Measurements from ENCODE around the gene TPRG1L.

The TPRG1L gene

DNA sequence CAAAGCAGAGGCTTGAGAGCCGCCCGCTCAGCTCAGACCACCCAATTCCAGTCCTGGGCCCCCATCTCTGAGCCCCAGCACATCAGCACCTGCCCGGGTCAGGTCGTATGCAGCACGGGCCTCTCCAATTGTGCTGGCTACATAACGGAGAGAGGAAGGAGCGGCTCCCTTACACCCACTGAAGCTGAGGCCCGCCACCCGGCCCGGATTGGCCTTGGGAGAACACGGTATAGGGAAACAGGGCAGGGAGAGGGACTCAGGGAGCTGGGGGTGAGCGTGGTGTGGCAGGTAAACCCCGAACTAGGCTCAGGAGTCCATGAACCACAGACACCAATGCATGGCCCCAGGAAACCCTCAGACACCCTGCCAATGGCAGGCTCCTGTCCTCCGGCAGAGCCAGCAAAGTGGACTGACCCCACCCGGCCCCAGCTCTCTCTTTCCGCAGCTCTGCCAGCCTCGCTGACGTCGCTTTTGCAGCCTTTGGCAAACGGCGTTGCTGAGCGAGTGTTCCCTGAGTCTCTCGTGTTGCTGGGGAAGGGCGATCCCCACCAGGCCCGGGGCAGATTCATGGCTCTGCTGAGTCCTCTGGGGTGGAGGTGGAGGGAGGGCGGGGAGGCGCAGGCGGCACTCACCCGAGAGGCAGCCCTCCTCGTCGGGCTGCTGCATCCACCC is 30.0 kb upstream of the TPRG1L start:
- DNase-seq, result no peak

DNA sequence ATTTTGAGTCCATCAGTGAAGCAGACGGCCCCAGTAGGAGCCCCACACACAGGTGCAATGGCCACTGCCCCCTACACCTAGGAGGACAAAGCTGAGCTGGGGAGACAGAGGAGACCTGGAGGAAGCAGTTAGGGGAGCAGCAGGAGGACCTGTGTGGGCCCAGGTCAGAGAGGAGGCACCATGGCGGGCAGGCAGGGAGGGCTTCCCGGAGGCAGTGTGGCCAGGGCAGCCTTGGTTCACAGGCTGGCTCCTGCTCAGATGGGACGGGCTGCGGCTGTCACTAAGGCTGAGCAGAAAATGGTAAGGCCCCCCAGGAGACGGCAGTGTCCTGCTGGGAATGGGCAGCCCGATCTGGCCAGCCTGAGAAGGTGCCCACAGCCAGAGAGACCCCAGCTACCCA is 28.9 kb upstream of the TPRG1L start:
- no peak for DNase-seq

DNA sequence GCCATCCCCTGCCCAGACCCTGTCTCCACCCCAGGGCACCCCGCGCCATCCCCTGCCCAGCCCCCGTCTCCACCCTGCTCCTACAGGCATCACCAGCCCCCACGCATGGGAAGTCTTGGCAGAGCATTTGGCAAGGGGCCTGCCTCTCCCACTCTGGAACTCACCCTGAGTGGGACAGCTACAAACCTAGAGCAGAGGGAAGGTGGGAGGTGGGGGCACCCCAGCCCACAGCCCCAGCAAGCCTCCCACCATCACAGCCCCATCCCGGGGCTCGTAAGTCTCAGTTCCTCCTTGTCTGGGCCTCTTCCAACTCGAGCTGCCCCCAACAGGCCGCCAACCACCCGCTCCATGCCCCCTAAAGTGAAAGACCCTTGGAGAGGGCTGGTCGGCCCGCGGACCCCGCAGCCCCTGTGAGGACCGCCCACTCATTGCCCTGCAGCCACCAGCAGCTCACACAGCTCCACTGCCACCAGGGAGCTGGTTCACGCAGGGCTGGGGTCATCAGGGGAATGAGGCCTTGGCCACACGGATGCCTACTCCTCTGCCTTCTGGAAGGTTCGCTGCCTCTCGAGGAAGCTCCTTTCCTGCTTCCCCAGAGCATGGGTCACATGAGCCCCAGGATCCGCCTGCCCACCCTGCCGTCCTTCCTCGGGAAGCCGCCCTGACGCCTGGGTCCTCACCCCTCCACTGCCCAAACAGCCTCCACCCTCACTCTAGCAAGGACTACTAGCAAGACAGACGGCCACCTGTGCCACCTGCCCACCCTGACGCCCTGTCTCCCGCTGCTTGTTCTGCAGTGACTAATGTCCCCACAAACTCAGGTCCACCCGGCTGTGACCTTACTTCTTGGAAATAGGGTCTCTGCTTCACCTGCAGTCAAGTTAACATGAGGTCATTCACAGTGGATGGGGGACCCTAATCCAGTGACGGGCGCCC is 27.9 kb upstream of the TPRG1L start:
- no peak for DNase-seq

DNA sequence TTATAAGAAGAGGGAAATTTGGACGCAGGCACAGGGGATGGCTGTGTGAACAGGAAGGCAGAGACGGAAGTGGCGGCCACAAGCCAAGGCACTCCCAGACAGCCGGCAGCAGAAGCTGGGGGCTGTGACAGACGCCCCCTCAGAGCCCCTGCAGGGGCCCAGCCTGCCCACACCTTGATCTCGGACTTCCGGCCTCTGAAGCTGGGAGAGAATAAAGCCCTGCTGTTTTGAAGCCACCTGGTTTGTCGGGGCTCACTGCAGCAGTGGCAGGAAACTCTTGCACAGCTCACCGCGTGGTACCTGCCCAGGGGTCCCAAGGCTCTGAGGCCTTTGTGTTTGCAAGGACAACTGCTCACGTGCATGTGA is 27.2 kb upstream of the TPRG1L start:
- no peak for DNase-seq

DNA sequence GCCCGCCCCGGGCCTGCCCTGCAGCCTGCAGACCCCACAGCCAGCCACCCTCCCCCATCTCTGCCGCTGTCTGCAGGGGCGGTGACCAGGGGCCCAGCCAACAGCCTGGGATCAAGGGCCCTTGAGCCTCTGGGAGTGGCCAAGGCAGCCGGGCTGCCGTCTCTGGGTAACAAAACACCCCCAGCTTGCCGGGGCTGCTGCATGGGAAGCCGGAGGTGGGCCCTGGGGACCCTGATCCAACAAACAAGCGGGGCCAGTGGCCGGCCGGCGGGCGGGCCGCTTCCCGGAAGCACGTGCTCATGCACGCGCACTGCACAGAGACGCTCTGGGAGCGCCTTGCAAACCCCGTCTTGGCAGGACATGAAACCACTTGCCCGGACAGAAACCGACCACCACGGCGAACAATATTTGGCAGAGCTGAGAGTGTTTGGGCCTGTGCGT is 26.7 kb upstream of the TPRG1L start:
- DNase-seq, result peak; percentile 83

DNA sequence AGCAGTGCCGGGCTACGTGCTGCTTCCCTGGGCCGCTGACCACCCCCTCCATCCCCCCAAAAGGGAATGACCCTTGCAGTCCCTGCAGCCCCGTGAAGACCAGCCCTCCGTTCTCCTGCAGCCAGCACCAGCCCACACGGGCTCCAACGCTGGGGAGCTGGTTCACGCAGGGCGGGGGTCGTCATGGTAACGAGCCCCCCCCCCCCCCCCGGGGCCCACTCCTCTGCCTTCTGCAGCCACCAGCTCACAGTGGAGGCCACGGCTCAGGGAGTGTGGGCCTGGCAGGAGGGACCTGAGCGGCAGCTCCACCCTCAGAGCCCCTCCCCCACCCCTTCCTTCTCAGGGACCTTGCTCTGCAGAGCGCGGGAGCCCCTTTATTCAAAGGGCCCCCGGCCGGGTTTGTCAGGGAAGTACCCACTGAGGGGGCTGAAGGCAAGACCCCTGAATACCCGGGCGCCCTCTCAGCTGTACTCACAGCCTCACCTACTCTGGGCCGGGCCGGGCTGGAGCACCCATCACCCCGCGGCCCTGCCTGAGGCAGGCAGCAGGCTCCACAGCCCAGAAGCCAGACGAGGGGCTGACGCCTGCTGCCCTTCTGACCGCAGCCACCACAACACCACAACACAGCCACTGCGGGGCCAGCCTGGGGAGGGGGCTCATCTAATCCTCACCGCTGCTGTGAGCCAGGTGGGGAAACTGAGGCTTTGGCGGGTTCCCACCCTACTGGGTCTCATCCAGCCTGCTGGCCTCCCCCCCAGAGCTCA is 26.1 kb upstream of the TPRG1L start:
- peak; percentile 86 for DNase-seq

DNA sequence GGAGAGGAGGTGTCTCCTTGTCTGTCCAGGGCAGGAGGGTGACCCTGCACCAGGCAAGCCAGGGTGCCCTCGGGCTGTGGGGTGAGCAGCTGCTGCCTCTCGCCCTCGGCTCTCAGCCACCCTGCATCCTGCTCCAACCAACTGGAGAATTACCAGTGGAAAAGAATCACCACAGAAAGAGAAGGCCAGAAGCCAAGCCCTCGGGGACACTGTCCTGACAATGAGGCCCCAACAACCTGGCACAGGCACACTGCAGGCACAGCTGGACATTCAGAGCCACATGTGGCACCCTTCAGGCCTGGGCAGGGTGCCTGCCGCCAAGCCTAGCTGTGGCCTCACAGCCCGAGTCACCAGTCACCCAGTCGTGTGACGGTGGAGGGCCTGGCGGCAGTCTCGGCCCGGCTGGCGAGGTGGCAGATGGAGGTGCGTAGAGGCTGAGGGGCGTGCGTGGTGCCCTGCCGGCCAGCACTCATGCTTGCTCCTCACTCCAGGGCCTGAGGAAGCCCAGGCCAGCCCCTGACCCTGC is 25.5 kb upstream of the TPRG1L start:
- DNase-seq, result peak; percentile 46

DNA sequence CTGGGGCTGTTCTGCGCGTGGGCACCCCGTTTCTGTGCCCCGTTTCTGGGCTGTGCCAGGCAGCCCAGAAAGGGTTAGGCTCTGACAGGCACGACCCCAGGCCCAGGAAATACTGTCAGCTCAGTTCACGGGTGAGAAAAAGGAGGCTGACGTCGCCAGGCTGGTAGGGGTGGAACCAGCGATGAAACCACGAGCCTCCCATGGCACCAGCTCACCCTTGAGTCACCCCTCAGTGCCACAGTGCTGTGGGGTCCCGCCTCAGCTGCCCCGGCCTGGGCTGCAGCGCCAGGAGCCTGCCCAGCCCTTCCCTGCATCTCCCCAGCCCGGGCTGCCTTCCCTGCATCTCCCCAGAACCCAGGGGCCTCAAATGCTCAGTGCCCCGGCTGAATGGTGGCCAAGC is 25.0 kb upstream of the TPRG1L start:
- no peak for DNase-seq

DNA sequence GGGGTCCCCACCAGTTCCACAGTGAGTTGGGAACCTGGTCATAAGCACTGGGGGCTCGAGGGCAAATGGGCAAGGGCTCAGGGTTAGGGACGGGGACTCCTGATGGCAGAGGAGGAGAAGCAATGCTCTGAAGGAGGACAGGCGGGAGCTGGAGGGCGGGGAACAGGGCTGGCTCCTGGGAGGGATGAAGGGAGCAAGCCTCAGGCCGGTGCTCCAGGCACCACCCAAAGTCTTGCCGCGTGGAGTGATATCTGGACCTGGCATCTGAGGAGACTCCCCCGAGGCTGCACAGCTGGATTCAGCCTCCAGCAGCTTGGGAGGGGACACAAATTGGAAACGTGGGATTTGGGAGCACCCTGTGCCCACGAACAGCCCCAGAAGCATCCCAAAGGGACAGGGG is 24.5 kb upstream of the TPRG1L start:
- no peak for DNase-seq

DNA sequence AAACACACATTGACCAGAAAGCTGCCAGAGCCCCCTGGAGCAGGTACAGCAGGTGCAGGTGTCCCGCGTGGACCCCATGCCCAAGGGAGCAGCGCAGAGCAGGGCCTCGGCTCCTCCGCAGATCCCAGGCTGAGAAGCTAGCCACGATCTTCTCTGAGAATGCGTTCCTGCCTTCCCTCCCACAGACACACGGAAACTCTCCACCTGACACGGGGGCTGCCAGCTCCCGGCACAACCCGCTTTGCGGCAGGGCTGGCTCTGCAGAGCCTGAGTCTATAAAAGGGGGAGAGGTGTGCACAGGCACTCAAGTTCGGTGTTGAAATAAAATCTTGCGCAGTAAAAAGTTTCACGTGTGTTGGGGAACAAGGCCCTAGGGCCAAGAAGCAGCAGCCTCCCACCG is 23.1 kb upstream of the TPRG1L start:
- no peak for DNase-seq

DNA sequence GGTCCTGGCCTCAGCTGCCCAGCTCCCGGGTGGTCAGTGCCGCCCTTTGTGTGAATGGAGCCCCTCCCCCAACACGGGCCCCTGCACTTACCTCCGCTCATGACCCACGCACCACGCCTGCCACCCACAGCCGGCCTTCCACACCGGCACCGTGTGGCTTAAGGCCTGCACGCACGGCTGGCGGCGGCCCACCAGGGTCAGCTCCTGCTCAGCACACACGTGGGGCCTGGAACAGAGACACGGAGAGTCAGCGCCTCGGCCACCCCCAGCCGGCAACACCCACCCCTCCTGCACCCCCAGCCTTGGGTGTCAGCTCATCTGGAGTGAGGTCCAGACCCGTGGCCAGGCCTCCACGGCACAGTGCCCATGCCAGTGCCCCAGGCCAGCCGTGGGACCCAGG is 22.4 kb upstream of the TPRG1L start:
- DNase-seq, result no peak

DNA sequence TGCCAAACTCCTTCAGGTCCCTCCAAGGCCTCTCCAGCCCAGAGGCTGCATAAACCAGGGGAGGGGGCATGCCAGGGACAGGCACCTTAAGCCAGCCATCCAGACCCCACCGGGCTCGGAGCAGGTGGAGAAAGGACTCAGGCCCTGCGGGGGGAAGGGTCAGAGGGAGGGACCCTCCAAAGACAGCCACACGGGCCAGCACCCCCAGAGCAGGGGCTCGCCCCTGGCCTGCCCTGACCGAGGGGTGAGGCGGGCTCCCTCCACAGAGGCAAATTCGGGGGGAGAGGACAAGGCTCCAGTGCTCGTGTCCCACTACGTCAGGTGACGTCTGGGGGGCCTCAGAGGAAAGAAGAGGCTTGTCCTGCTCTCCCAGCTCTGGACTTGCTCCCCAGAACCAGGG is 21.7 kb upstream of the TPRG1L start:
- DNase-seq, result no peak

DNA sequence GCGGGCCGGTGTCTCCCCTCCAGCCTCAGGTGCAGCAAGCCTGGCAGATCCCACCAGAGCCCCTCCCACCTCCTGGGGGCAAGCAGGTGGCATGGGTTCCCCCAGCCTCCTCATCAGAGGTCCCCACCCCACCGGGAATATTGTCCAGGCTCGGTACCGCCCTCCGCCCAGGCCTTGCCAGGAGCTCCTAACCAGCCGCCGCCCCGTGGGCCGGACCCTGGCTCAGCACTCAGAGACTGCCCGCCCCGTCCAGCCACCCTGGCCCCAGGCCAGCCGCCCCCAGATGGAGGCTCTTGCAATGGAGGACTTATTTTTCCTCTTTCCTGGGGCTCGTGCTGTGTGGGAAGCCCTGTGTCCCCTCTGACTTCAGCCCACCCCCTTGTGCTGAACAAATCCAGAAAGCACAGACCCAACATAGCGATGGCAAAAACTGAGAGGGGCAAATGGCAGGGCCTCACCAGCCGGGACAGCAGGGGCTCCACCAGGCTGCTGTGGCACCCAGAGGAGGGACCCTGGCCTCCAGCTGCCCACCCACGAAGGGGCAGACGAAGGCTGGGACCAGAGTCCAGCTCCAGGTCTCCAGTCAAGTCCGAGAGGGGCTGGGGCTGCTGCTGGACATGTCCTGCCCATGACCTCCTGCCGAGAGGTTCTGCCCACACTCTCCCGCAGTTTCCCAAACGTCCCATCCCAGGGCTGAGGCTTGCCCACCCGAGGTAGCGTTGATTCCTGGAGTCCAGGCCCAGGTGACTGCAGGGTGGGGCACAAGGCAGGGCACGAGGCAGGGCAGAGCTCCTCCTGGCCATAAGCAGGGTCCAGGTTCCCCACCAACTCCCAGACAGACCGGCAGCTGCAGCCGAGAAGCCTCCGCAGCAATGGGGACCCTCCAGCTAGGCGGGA is 21.0 kb upstream of the TPRG1L start:
- DNase-seq, result no peak

DNA sequence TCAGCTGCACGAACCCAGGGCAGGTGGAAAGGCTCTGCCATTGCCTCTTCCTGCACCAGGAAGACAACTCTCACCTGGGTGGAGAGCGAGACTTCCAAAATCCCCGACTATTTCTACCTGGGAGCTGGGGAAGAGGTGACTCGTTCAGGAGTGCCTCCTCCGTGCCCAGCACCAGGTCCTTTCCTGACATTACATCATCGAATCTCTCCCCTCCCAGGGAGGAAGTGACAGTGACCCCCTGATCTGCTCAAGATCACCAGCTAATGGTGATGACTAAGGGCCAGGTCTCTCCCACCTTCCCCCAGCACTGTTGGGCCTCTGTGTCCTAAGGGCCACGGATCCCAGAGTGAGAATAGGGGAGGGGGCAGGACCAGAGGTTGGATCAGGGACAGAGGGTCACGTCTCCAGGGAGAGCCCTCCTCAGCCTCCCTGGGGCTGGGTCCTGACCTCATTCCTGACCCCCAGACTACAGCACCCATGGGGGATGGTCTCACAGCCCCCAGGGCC is 20.3 kb upstream of the TPRG1L start:
- DNase-seq, result no peak

DNA sequence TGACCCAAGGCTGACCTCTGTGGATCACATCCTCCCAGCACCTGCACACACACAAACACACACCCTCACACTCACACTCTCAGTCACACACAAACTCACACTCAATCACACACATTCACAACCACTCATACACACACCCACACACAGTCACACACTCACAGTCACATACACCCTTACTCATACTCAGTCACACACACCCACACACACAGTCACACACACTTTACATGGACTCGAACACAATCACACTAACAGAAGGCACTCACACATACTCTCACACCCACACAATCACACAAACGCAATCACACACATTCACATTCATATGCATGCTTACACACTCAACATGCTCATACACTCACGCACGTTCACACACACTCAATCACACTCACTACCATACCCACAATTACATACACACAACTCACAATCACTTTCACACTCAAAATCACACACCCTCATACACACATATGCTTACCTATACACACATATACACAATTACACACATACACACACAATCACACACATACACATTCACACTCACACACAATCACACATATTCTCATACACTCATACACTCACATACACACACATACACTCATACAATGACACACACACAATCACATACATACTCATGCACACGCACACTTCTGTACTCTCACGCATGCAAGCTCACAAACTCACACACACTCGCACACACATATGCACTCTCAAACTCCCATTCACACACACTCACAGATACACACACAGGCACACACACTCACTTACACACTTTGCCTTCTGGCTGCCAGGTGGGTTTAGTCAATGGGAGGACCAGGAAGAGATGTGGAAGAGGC is 19.6 kb upstream of the TPRG1L start:
- DNase-seq, result no peak

DNA sequence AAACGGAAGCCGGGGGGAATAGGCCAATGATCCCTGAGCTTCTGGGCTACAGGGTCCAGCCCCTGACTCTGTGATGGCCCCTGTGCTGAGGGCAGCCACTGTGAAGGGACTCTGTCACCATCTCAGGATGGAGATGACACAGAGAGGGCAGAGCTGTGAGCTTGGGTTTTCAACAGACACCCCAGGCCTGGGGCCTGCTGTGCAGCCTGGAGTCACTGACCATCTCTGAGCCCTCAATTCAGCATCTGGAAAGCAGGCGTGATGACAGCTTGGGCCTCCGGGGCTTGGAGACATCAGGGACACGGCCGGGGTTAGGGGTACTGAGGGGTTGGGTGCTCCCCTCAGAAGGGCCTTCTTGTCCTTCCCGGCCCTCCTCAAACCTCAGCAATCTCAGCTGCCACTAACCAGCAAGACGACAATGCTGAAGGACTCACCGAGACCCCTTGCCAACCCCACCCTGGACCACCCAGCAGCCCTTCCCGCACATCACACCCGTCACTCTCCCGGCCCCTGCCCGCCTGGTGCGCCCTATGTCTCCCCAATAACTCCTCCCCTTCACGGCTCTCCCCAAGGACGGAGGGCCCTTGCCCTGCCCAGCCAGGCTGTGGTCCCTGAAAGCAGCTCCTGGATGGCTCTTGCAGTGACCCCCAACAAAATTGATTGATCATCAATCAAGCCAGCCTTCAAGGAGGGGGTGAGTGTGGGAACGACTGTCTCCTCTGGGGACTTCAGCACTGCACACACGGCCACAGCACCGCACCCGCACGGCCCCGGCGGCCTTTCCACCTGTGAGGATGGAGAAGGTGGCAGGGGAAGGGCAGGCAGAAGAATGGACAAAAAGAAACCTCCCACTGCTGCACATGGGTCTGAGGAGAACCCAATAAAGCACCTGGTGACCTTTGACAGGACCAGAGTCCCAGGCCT is 17.8 kb upstream of the TPRG1L start:
- DNase-seq, result no peak

DNA sequence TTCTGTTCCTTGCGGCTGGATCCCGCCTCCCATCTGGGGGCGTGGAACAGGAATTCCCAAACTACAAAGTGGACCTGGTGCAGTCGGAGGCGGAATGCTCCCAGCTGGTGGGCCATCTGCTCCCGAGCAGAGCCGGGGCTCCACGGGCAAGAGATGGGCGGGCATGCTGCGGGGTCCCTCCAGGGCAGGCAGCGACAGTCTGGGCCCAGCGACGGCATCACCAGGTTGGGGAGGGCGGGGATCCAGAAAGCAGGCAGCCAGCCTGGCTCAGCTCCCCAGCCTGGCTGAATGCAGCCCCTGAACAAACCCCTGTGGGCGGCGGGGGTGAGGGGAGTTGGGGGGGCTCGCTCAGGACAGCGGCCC is 17.1 kb upstream of the TPRG1L start:
- DNase-seq, result no peak

DNA sequence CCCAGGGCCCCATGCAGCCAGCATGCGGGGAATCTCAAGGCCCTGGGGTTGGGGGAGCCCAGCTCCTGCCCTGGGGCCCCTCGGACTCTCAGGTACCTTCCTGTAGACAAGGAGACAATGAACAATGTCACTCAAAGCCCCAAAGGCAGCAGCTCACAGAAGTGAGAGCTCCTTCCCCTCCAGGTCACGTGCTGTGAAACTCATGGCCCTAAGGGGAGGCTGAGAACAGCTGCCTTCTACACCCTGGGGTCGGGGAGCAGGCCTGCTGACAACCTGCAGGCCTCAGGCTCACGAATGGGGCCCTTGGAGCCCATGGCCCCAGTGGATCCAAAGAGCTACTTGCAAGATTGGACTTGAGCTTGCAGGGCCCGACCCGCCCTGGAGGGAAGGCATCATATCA is 16.7 kb upstream of the TPRG1L start:
- no peak for DNase-seq

DNA sequence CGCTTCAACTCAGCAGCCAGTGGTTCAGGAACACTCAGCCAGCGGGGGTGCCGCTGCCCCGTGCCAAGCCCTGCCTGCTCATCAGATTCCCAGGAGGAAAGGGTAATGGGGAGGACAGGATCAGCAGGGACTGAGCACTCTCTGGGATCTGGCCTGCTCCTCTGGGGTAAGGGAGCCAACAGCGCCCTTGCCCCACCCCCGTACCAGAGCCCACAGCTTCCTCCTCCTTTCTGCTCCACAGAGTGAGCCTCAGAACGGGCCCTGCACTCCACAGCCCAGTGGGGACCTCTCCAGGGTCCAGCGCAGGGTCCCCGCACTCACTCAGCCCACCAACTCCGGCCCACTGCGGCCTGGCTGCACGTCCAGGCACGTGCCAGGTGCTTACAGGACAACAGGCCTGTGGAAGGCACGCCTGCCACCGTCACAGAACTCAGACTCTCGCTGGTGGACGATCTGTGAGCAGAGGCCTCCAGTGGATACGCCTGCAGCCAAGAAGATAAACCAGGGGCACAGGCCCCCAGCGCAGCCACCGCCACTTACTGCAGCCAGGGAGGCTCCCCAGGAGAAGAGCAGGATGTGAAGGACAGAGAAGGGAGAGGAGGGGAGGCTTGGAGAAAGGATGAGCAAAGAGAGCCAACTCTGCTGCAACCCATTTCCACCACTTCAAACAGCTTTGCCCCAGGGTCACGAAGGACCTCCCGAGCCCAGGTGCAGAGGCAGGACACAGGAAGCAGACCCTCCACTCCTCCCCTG is 15.6 kb upstream of the TPRG1L start:
- DNase-seq, result no peak
